SH-SY5Y (cell line): ENCODE results near the gene ADAM22.

Source experiments
- GATA2 ChIP-seq: IDR thresholded peaks from 2 replicates; pipeline ENCODE4 v1.6.1; 2011; ENCODE audit warnings: mild to moderate bottlenecking, low read depth, low read length
- GATA3 ChIP-seq: IDR thresholded peaks from 2 replicates; pipeline ENCODE4 v1.6.1; 2011; ENCODE audit warnings: low read depth, mild to moderate bottlenecking, low read length, moderate library complexity

Gene ADAM22

DNA sequence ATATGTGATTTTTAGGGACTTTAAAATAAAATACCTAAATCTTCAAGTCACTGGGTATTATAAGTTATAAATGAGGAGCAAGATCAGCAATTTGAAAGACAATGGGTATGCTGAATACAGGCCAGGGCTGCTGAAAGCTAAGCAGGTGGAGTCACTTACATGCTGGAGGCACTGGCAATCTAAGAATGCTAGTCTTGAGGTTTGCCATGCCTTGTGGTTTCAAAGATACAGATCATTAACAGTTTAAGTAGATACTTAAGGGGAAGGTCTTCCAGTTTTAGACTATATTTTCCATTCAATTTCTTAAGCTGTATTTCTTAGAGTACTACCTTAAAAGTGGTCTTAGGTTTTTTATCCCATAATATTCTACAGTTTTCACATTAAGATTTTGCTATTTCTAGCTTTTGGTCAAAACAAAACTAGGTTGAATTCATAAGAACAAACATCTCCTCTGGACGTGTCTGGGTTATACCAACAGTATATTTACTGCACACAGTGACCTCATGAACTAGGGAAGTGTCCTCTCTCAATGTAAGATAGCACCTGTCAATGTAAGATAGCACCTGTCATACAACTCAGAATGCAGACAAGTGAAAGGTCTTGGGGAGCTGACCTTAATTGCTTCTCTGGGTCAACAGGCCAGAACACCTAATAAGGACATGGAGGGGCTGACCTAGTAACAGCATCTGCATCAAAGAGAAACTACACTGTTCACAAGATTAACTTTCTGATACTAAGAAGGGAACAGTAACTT is 283.8 kb downstream of the ADAM22 start:
- no peak for TF ChIP-seq GATA2
- no peak for TF ChIP-seq GATA3

DNA sequence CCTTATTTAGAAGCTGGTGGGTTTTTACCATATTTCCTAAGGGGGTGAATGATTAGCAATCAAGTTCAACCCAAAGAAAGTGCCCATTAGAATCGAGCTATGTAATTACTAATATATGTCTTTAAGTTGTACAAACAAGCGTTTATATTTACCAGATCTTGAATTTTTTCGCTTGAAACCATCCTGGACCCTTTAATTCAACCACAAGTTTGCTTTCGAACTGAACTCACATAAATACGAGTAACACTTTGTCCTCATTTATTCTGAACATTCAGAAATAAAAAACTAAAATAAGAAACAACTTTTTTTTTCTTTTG is 284.3 kb downstream of the ADAM22 start:
- TF ChIP-seq GATA3: no peak
- no peak for TF ChIP-seq GATA2

DNA sequence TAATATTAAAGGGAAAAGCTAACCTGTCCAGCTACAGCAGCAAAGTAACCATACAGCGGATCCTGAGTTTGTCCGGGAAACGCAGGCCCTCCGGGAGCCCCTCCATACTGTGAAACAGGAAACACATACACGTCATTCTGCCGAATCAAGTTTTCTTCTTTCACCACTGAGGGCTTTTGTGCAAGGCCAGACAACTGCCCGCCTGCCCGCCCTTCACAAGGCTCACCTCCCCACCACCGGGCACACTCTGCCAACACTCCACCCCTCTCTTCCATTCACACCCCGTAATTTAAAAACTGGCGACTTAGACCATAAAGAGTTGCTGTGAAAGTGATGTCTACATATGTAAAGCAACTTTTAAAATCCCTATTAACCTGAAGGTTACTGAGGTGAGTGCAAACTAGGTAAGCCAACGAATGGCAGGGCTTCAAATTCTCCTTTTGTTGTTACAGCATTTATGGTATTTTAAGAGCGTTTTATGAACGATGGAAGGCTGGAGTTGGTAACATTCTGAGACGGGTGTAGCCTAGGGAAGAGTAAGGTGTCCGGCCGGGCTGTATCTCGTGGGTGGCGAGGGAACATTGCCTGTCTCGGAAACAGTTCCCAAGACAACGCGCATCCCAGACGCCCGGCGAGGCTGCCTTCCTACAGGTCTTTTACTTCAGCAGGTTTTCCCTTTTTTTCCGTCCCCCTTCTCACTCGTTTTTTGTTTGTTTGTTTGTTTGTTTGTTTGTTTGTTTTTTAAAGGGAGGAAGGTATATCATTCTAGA is 285.0 kb downstream of the ADAM22 start:
- TF ChIP-seq GATA3 (no peak), GATA2 (no peak)

GRCh38 chr7:88219781-88220747 is 286.0 kb downstream of the ADAM22 start, which contains the start of gene SRI:
TSS of gene SRI (minus strand) at chr7:88220038. CDS start at chr7:88220026, 12 bp downstream.
- TF ChIP-seq GATA3 (no peak), GATA2 (no peak)

DNA sequence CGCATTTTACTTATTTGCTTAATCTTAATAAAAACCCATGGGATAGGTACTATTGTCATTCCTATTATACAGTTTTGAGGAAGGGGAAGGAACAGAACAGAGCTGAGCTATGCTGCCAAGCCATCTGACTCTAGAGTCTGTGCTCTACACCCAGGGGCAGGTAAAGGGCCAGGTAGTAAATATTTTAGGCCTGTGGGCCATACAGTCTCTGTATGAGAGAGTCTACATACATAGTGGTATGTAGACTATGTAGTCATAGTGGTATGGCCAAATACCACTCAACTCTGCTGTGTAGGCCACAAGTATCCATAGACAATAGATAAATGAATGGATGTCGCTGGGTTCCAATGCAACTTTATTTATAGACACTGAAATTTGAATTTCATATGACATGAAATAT is 289.2 kb downstream of the ADAM22 start:
- TF ChIP-seq GATA2 (no peak), GATA3 (no peak)

- TF ChIP-seq GATA2 (no peak), GATA3 (no peak)
Measured at GRCh38 chr7:88224601-88225275, 290.7 kb downstream of the ADAM22 start.

- TF ChIP-seq GATA3 (no peak), GATA2 (no peak)
Measured at GRCh38 chr7:88226201-88226600, 292.1 kb downstream of the ADAM22 start.

GRCh38 chr7:88226886-88227516 is 292.9 kb downstream of the ADAM22 start:
- TF ChIP-seq GATA3 (no peak), GATA2 (no peak)

DNA sequence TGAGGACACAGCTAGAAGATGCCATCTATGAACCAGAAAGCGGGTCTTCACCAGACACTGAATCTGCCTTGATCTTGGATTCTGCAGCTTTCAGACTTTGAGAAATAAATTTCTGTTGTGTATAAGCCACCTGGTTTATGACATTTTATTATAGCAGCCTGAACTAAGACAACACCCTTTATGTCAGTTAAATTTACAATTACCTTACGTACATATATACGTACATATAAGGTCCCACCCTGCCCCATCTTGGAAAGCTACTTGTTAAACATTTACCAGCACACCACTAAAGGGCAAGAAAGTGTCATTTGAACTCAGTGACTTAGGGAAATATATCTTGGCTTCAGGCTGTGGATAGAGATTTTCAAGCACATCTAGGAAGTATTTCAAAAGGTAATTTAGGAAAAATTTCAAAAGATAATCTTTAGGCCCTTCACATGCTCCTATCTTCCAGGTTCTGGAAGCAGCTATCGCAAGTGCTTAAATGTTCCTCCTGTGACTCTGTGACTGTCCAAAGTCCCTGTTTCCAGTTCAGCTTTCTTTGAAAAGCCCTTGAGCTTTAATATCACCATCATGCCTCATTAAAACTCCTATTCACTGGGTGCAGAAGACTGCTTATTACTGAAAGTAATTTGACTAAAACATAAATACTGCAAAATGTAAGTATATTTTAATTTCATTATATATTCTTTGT is 295.4 kb downstream of the ADAM22 start:
- no peak for TF ChIP-seq GATA2
- TF ChIP-seq GATA3: no peak

- TF ChIP-seq GATA2: no peak
- no peak for TF ChIP-seq GATA3
Measured at GRCh38 chr7:88230646-88231045, 296.6 kb downstream of the ADAM22 start.

GRCh38 chr7:88233828-88234227 is 299.8 kb downstream of the ADAM22 start:
- TF ChIP-seq GATA2 (no peak), GATA3 (no peak)

GRCh38 chr7:88239852-88240251 is 305.8 kb downstream of the ADAM22 start:
- TF ChIP-seq GATA3 (no peak), GATA2 (no peak)

DNA sequence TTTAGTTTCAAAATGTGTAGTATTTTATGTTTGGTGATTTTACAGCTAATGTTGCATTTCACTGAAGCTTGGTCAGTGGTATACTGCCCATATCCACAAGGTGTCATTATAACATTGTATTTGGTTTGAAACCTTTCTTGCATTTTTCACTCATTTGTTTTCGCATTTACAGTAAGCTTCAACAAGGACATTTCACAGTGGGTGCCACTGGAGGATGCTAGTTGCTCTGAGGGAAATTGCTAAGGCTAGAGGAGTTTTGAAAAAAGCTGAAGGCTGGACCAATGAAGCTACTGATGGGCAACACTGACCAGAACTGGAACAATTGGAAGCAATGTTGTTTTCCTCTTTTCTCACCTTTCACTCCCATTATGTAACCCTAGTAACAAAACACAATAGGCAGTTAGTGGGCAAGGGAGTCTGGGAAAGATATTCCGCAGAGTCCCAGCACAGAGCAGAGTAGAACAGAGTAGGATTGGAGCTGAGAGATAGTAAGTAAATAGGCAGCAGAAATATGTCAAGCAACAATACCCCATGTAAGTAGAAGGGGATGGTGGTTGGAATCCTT is 309.4 kb downstream of the ADAM22 start:
- TF ChIP-seq GATA3: no peak
- TF ChIP-seq GATA2: no peak
